Omental fat pad (tissue), 4 donors: ENCODE data around the gene STK4. TPM values are rescaled to one million over a fixed set of nuclear protein-coding genes. Genes with fewer than 3 reads are reported as not detected.
"Not testable (repeated sequence)": the region's sequence is repeated elsewhere in the genome, so short reads cannot be mapped to it uniquely, and the experiment has no call there.

Experiments
- ATAC-seq: fragments of 150-250 bp; one replicate; pipeline ENCODE4 v1.9.1; 2016; ENCODE audit warnings: mild to moderate bottlenecking, moderate library complexity; ENCODE audit not compliant: low FRiP score
- DNase-seq: peaks from one replicate; pipeline ENCODE4 v3.0.0-alpha.2; 2019; ENCODE audit warnings: low spot score
- total RNA-seq, 4 donors: library from RNA; depleted of rRNA; stranded (reverse); fragments of >200 nt; gene quantifications; one replicate each; pipeline ENCODE4 v1.1.0, GENCODE V29; 2016
- TF ChIP-seq, protein P1 (sequence below), 3 donors: fragments of 450-650 bp; IDR thresholded peaks; one replicate each; pipeline ENCODE4 v1.5.1; 2016 to 2017; ENCODE audit warnings: antibody characterized with exemption in 3 of 3, mild to moderate bottlenecking in 3 of 3, moderate library complexity in 2 of 3

The STK4 gene
- total RNA-seq, 4 donors from 2014 or later = 26.4 to 51.9 (median 38.6) TPM

DNA sequence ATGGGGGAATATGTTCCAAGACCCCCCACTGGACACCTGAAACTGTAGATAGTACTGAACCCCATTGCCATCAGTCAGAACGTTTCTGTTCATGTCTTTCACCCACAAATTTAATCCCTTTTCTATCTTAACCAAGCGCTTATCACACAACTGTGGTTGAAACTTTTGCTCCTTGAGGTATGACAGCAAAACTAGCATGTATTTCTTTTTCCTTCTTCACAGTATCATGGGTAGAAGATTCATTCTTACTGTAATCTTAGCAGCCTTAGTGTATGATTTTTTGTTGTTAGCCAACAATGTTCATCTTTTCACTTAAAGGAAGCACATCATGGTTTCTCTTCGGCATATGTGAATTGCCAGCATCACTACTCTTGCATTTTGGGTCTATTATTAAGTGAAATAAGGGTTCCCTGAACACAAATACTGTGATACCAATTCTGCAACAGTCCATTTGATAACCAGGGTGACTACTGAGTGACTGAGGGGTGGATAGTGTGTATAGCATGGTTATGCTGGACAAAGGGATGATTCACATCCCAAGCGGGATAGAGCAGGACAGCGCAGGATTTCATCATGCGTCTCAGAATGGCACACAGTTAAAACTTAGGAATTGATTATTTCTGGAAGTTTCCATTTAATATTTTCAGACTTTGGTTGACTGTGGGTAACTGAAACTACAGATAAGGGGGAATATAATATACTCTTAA, 92.9 kb downstream of the STK4 start:
- TF ChIP-seq, protein P1, sequence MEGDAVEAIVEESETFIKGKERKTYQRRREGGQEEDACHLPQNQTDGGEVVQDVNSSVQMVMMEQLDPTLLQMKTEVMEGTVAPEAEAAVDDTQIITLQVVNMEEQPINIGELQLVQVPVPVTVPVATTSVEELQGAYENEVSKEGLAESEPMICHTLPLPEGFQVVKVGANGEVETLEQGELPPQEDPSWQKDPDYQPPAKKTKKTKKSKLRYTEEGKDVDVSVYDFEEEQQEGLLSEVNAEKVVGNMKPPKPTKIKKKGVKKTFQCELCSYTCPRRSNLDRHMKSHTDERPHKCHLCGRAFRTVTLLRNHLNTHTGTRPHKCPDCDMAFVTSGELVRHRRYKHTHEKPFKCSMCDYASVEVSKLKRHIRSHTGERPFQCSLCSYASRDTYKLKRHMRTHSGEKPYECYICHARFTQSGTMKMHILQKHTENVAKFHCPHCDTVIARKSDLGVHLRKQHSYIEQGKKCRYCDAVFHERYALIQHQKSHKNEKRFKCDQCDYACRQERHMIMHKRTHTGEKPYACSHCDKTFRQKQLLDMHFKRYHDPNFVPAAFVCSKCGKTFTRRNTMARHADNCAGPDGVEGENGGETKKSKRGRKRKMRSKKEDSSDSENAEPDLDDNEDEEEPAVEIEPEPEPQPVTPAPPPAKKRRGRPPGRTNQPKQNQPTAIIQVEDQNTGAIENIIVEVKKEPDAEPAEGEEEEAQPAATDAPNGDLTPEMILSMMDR (IDR thresholded peaks at IDR 0.05) = no peak
- DNase-seq (no peak), ATAC-seq (no peak)

DNA sequence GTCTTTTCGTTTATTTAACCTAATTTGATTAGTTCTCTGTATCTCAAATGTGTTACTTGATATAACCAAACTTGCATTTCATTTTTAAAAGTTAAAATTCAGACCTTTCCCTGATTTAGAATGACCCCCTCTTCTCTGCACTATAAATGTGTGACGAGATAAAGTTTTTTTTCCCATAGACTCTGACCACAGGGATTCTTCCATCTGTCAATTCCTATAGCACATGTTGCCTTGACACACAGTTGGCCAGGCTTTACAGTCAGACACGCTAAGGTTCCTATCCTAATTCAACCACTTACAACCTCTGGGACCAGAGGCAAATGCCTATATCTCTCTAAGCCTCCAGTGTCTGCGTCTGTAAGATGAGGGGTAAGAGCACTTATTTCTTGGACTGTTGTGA, 94.0 kb downstream of the STK4 start:
- DNase-seq (no peak), ATAC-seq (no peak)
- TF ChIP-seq, protein P1 (IDR thresholded peaks at IDR 0.05) = no peak

DNA sequence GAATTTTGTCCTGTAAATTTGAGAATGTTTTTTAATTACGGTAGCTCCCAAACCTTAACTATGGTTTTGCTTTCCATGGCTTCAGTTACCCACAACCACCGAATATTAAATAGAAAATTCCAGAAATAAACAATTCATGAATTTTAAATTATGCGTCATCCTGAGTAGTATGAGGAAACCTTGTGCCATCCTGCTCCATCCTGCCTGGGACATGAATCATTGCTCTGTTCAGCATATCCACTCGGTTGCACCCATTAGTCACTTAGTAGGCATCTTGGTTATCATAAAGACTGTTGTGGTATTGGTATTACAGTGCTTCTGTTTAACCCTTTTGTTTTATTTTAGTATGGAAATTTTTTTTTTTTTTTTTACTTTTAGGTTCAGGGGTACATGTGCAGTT, 94.9 kb downstream of the STK4 start:
- DNase-seq = no peak
- peak; percentile 83 for ATAC-seq
- TF ChIP-seq, protein P1 (IDR thresholded peaks at IDR 0.05) = no peak

DNA sequence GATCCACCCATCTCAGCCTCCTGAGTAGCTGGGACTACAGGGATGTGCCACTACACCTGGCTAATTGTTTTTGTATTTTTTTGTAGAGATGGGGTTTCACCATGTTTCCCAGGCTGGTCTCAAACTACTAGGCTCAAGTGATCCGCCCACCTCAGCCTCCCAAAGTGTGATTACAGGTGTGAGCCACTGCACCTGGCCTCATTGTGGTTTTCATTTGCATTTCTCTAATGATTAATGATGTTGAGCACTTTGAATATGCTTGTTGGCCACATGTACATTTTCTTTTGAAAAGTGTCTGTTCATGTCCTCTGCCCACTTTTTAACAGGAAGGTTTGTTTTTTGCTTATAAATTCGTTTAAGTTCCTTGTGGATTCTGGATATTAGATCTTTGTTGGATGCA, 96.8 kb downstream of the STK4 start:
- ATAC-seq, DNase-seq: not testable (repeated sequence)

DNA sequence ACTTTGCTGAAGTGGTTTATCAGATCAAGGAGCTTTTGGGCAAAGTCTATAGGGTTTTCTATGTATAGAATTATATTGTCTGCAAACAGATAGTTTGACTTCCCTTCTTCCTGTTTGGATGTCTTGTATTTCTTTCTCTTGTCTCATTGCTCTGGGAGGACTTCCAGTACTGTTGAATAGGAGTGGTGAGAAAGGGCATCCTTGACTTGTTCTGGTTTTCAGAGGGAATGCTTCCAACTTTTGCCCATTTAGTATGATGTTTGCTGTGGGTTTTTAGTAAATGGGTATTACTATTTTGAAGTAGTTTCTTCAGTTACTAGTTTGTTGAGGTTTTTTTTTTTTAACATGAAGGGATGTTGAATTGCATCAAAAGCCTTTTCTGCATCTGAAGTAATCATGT, 98.5 kb downstream of the STK4 start:
- DNase-seq (no peak), ATAC-seq (no peak)
- TF ChIP-seq, protein P1 (IDR thresholded peaks at IDR 0.05) = no peak

DNA sequence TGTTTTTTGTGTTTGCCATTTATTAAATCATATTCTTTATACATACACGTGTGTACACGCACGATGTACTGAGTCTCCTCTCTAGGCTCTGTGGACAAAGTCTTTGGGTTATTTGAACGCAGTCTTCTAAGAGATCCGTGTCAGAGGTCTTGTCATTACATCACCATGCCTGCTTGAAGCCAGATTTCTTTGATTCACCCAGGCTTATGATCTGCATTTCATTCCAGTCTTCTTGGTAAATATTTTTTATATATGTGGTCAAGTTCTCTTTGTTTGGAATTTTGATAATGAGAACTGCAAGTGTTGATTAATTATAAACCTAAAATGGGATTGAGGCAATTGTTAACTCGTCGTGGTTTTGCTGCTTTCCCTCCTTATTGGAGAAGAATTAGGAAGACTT, 100.1 kb downstream of the STK4 start:
- DNase-seq = no peak
- no peak for ATAC-seq
- TF ChIP-seq, protein P1 (IDR thresholded peaks at IDR 0.05) = no peak

DNA sequence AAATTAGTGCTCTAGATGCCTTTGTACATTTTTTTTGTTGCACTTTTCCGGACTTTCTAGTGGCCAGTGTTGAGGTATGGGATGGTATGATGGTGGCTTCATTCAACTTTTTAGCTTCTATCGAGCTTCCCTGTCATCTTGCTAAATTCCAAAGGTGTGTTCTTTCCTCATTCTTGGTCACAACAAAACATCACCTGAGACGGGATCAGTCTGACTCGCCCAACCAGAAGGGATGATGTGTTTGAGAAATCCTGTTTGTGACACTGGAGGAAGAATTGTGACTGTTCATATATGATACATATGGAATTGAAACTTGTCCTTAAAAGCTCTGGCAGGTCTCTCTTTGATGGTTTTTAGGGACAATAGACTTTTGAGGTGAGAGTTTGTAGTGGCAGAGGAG, 100.8 kb downstream of the STK4 start:
- DNase-seq (no peak), ATAC-seq (no peak)
- TF ChIP-seq, protein P1 (IDR thresholded peaks at IDR 0.05) = no peak
